ENCODE measurements around the gene CRELD2. TPM values are rescaled to one million over a fixed set of nuclear protein-coding genes. Genes with fewer than 3 reads are reported as not detected.

Gene CRELD2
- total and polyA plus RNA-seq, 8 donors = 19.4 to 83.0 (median 38.0) TPM

DNA sequence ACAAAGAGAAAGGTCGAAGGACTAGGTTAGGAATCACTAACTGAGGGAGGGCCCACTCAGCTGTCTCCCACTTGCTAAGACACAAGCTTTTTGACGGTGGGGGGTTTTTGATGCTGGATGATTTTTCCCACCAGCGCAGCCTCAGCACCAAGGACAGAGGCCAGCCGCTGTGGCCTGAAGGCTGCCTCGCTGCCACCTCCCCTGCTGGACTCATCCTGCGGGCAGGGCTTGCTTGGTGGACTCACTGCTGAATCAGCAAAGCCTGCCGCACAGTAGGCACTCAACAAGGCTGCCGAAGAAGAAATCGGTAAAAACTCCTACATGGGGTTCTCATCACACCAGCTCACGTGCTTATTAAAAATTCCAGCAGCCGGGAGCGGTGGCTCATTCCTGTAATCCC, 2.8 kb upstream of the CRELD2 start:
- no peak overlapping the region for H3K4me3 ChIP-seq
- no peaks in the 10 kb centered on the region for H3K9me3 ChIP-seq
- H3K27me3 ChIP-seq = no peaks in the 10 kb centered on the region
- no peak for DNase-seq
- H3K36me3 ChIP-seq = peaks cover 20 to 54% (median 49%) of the 10 kb centered on the region in 4 donors
- intact Hi-C loops (cut with DNase I; ENCODE audit: low total_unique reads) = no loop called here
- peaks cover 17 to 33% (median 32%) of the 10 kb centered on the region in 4 donors for H3K4me1 ChIP-seq
- no peak for TF ChIP-seq POLR2AphosphoS5 (IDR thresholded peaks at IDR 0.05)
- TF ChIP-seq POLR2A (IDR thresholded peaks at IDR 0.05) = no peak
- TF ChIP-seq, protein P1, sequence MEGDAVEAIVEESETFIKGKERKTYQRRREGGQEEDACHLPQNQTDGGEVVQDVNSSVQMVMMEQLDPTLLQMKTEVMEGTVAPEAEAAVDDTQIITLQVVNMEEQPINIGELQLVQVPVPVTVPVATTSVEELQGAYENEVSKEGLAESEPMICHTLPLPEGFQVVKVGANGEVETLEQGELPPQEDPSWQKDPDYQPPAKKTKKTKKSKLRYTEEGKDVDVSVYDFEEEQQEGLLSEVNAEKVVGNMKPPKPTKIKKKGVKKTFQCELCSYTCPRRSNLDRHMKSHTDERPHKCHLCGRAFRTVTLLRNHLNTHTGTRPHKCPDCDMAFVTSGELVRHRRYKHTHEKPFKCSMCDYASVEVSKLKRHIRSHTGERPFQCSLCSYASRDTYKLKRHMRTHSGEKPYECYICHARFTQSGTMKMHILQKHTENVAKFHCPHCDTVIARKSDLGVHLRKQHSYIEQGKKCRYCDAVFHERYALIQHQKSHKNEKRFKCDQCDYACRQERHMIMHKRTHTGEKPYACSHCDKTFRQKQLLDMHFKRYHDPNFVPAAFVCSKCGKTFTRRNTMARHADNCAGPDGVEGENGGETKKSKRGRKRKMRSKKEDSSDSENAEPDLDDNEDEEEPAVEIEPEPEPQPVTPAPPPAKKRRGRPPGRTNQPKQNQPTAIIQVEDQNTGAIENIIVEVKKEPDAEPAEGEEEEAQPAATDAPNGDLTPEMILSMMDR (IDR thresholded peaks at IDR 0.05) = no peak
- no peak for TF ChIP-seq EP300 (IDR thresholded peaks at IDR 0.05)
- H3K27ac ChIP-seq = no peak overlapping the region
- 91 to 97% (median 96%) methylated on average over 11 to 12 of the region's 12 CpGs for WGBS, 5 donors

DNA sequence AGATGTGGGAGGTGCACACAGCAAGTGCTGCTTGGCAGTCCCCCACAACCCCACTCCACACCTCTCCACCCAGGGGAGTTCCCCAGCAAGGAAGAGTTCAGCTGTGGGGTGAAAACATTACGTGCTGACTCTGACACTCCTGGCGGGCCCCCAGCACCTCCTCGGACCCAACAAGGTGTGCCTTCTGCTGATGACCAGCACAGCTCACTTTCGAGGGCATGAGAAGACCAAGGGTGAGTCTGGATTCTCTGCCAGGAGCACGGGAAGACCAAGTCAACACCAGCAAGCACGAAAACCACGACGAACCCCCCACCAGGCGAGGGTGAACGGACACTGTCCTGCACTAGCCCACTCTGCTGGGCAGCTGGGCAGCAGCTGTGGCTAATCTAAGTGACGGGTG, 1.6 kb upstream of the CRELD2 start:
- Histone ChIP-seq H3K4me3 (peak overlapping the region; percentile 79 to 93 (median 88)), H3K36me3 (peaks cover 20 to 54% (median 49%) of the 10 kb centered on the region in 4 donors), H3K4me1 (peaks cover 17 to 33% (median 32%) of the 10 kb centered on the region in 4 donors), H3K9me3 (no peaks in the 10 kb centered on the region), H3K27ac (peak overlapping the region in 1 of 5 donors; percentile 97), H3K27me3 (no peaks in the 10 kb centered on the region)
- intact Hi-C loops (cut with DNase I; ENCODE audit: low total_unique reads) = no loop called here
- TF ChIP-seq POLR2AphosphoS5 (IDR thresholded peaks at IDR 0.05) = no peak
- no peak for TF ChIP-seq EP300 (IDR thresholded peaks at IDR 0.05)
- TF ChIP-seq, protein P1 (IDR thresholded peaks at IDR 0.05) = no peak
- TF ChIP-seq POLR2A (IDR thresholded peaks at IDR 0.05) = no peak
- 86 to 90% (median 87%) methylated on average over 11 of the region's 11 CpGs for WGBS, 5 donors
- no peak for DNase-seq

DNA sequence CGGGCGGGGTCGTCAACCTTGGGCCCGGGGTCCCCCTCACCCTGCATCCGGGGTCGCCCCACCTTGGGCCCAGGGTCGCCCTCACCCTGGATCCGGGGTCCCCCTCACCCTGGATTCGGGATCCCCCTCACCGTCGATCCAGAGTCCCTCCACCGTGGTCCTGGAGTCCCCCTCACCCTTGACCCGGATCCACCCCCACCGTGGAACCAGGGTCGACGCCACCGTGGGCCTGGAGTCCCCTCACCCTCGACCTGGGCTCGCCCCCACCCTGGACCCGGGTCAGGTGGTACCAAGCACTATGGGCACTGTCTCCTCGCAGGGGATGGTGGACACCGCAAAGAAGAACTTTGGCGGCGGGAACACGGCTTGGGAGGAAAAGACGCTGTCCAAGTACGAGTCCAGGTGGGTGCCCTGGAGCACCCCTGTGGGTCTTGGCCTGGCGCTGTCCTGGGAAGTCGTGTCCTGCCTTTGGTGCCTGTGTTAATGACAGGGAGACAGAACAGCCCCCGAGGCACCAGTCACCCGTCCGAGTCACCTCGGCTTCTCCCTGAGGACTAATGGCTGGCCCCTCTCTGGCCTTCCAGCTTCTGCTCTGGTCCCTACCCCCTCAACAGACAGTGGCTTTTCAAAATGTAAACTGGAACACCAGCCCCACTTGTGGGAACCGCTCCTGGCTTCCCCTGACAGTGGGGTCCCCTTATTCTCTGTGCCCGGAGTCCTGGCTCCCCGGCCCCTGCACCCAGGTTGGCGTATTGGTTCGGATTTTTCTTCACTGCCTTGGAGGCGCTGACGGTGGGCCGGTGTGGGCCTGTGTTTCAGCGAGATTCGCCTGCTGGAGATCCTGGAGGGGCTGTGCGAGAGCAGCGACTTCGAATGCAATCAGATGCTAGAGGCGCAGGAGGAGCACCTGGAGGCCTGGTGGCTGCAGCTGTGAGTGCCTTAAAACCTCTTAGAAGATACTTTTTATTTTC, 762 bp downstream of the CRELD2 start:
- intact Hi-C loops (cut with DNase I; ENCODE audit: low total_unique reads) = no loop called here
- H3K27me3 ChIP-seq = no peaks in the 10 kb centered on the region
- peaks cover 17 to 36% (median 33%) of the 10 kb centered on the region in 4 donors for H3K4me1 ChIP-seq
- H3K36me3 ChIP-seq = peaks cover 5 to 44% (median 42%) of the 10 kb centered on the region in 4 donors
- 30 to 61% (median 35%) methylated on average over 23 to 47 of the region's 47 CpGs for WGBS, 5 donors
- H3K27ac ChIP-seq = peak overlapping the region; percentile 80 to 99 (median 94)
- H3K4me3 ChIP-seq = peak overlapping the region; percentile 79 to 93 (median 88)
- TF ChIP-seq EP300 (IDR thresholded peaks at IDR 0.05) = no peak
- TF ChIP-seq POLR2AphosphoS5 (IDR thresholded peaks at IDR 0.05) = no peak
- TF ChIP-seq, protein P1 (IDR thresholded peaks at IDR 0.05) = no peak
- no peak for TF ChIP-seq POLR2A (IDR thresholded peaks at IDR 0.05)
- H3K9me3 ChIP-seq = no peaks in the 10 kb centered on the region
- no peak for DNase-seq

DNA sequence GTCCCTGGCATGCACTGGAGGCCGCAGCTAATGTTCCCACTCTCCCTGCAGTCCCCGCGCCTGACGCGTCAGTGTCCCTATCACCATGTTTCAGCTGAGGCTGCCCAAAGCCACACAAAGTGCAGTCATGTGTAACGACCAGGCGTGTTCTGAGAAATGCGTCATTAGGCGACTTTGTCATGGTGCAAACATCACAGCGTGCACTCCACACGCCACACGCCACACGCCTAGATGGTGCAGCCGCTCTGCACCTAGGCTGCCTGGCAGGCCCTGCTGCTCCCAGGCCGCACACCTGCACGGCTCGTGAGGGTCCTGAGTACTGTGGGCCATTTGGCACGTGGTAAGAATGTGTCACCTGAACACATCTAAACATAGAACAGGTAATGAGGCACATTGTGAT, 2.4 kb downstream of the CRELD2 start:
- H3K9me3 ChIP-seq = no peaks in the 10 kb centered on the region
- 94 to 98% (median 95%) methylated on average over 7 to 18 of the region's 18 CpGs for WGBS, 5 donors
- no peaks in the 10 kb centered on the region for H3K27me3 ChIP-seq
- intact Hi-C loops (cut with DNase I; ENCODE audit: low total_unique reads) = no loop called here
- peaks cover 17 to 36% (median 33%) of the 10 kb centered on the region in 4 donors for H3K4me1 ChIP-seq
- no peak overlapping the region for H3K27ac ChIP-seq
- no peak overlapping the region for H3K4me3 ChIP-seq
- DNase-seq = no peak
- TF ChIP-seq, protein P1 (IDR thresholded peaks at IDR 0.05) = no peak
- no peak for TF ChIP-seq POLR2AphosphoS5 (IDR thresholded peaks at IDR 0.05)
- no peak for TF ChIP-seq POLR2A (IDR thresholded peaks at IDR 0.05)
- no peak for TF ChIP-seq EP300 (IDR thresholded peaks at IDR 0.05)
- H3K36me3 ChIP-seq = peaks cover 5 to 53% (median 46%) of the 10 kb centered on the region in 4 donors

Measured in stomach (tissue), 9 donors.